Common myeloid progenitor, CD34-positive (primary cell): ENCODE results near the gene NSD1.
A peak's percentile ranks its signal among the peaks of the same experiment; 100 is the strongest.

Source experiments
- CTCF ChIA-PET: fragments of 350-600 bp; sonication (Branson Sonifier 250); formaldehyde crosslinking; loops from one replicate; lab custom pipeline; 2021; ENCODE audit warnings: antibody characterized with exemption; lab: Charles Lee
- POLR2A ChIA-PET: fragments of 350-600 bp; sonication (Branson Sonifier 250); formaldehyde crosslinking; loops from one replicate; lab custom pipeline; 2021; ENCODE audit warnings: antibody characterized with exemption; lab: Charles Lee
- DNase-seq, 3 donors: peaks; one replicate each; pipeline versions ENCODE4 v3.0.0 to v3.0.0-alpha.2; 2013
- H3K27ac ChIP-seq, 2 experiments: 1 replicate in 1 of 2; 2 replicates in 1 of 2; pipeline ENCODE4 v1.7.0; 2013; ENCODE audit warnings: inconsistent platforms in 2 of 2, low read length in 2 of 2, mild to moderate bottlenecking in 2 of 2, low read depth in 1 of 2, moderate library complexity in 1 of 2; ENCODE audit not compliant: severe bottlenecking in 2 of 2, insufficient read depth in 1 of 2, poor library complexity in 1 of 2
- H3K27me3 ChIP-seq, 5 experiments: replicated peaks in 2 of 5; 1 replicate in 3 of 5; 2 replicates in 2 of 5; pipeline versions ENCODE4 v1.6.1 to v1.7.0; 2013; ENCODE audit warnings: low read length in 4 of 5, mild to moderate bottlenecking in 2 of 5, moderate library complexity in 2 of 5, inconsistent platforms in 1 of 5; ENCODE audit not compliant: insufficient read depth in 5 of 5, control insufficient read depth in 4 of 5
- H3K36me3 ChIP-seq, 4 experiments: 1 replicate in 2 of 4; 2 replicates in 2 of 4; pipeline versions ENCODE4 v1.6.1 to v1.7.0; 2013; ENCODE audit warnings: low read length in 3 of 4, control low read depth in 1 of 4, mild to moderate bottlenecking in 1 of 4; ENCODE audit not compliant: control insufficient read depth in 4 of 4, insufficient read depth in 4 of 4
- H3K4me1 ChIP-seq, 4 experiments: 1 replicate in 3 of 4; 2 replicates in 1 of 4; pipeline versions ENCODE4 v1.6.1 to v1.7.1; 2013; ENCODE audit warnings: low read length in 3 of 4, mild to moderate bottlenecking in 3 of 4, control low read depth in 1 of 4, inconsistent platforms in 1 of 4, moderate library complexity in 1 of 4; ENCODE audit not compliant: control insufficient read depth in 4 of 4, insufficient read depth in 4 of 4; ENCODE audit errors: control extremely low read depth in 1 of 4
- H3K4me3 ChIP-seq, 7 experiments: 1 replicate in 4 of 7; 2 replicates in 3 of 7; pipeline versions ENCODE4 v1.5.1 to v1.7.0; 2013; ENCODE audit warnings: mild to moderate bottlenecking in 7 of 7, low read length in 6 of 7, moderate library complexity in 6 of 7, inconsistent platforms in 2 of 7, low read depth in 2 of 7, control low read depth in 1 of 7; ENCODE audit not compliant: insufficient read depth in 4 of 7, control insufficient read depth in 1 of 7; ENCODE audit errors: extremely low read depth in 1 of 7
- H3K9me3 ChIP-seq, 5 experiments: 1 replicate in 4 of 5; 2 replicates in 1 of 5; pipeline versions ENCODE4 v1.6.1 to v1.7.1; 2013; ENCODE audit warnings: low read length in 4 of 5, mild to moderate bottlenecking in 2 of 5, inconsistent platforms in 1 of 5, low read depth in 1 of 5, moderate library complexity in 1 of 5; ENCODE audit not compliant: control insufficient read depth in 4 of 5, insufficient read depth in 2 of 5; ENCODE audit errors: control extremely low read depth in 1 of 5
- WGBS: methylation state at CpG from one replicate; pipeline ENCODE4 v1.1.5; 2013; ENCODE audit not compliant: insufficient coverage; 5-methylcytosine and 5-hydroxymethylcytosine counted together

Gene NSD1

GRCh38 chr5:177131019-177131320 is 2.6 kb upstream of the NSD1 start:
- no peak for DNase-seq
- 95% methylated on average over 2 of the region's 2 CpGs for WGBS
- H3K36me3 ChIP-seq = peaks cover 0 to 7% (median 6%) of the 10 kb centered on the region in 4 experiments
- H3K27me3 ChIP-seq = no peaks in the 10 kb centered on the region
- peaks cover 10 to 29% (median 25%) of the 10 kb centered on the region in 4 experiments for H3K4me1 ChIP-seq
- no peaks in the 10 kb centered on the region for H3K9me3 ChIP-seq
- no peak overlapping the region for H3K4me3 ChIP-seq
- POLR2A ChIA-PET = no interaction called here
- CTCF ChIA-PET = interaction anchor here (7.4 kb wide), 1 partner anchor 18 kb away, joined by 53 read pairs; no protein-coding TSS in a partner anchor
- no peak overlapping the region for H3K27ac ChIP-seq

GRCh38 chr5:177131352-177132135 is 2.0 kb upstream of the NSD1 start:
- WGBS = 96% methylated on average over 29 of the region's 31 CpGs
- peaks cover 0 to 12% (median 8%) of the 10 kb centered on the region in 4 experiments for H3K36me3 ChIP-seq
- peaks cover 14 to 34% (median 28%) of the 10 kb centered on the region in 4 experiments for H3K4me1 ChIP-seq
- peak in 1 of 3 donors; percentile 12 for DNase-seq
- no peak overlapping the region for H3K4me3 ChIP-seq
- POLR2A ChIA-PET = no interaction called here
- H3K27me3 ChIP-seq = no peaks in the 10 kb centered on the region
- CTCF ChIA-PET = interaction anchor here (7.4 kb wide), 1 partner anchor 19 kb away, joined by 53 read pairs; no protein-coding TSS in a partner anchor
- no peaks in the 10 kb centered on the region for H3K9me3 ChIP-seq
- no peak overlapping the region for H3K27ac ChIP-seq

GRCh38 chr5:177132136-177133095 is 1.2 kb upstream of the NSD1 start:
- peak overlapping the region in 5 of 7 experiments; percentile 25 to 84 (median 53) for H3K4me3 ChIP-seq

GRCh38 chr5:177133853-177134696 is 502 bp downstream of the NSD1 start:
- CTCF ChIA-PET = interaction anchor here (1.4 to 7.4 kb wide), 2 partner anchors 22 to 87 kb away, joined by 3 to 53 read pairs; no protein-coding TSS in a partner anchor
- WGBS = 0% methylated on average over 46 of the region's 83 CpGs
- Histone ChIP-seq H3K4me3 (peak overlapping the region; percentile 60 to 84 (median 71)), H3K9me3 (no peaks in the 10 kb centered on the region), H3K4me1 (peaks cover 14 to 40% (median 26%) of the 10 kb centered on the region in 4 experiments), H3K27me3 (no peaks in the 10 kb centered on the region), H3K27ac (peak overlapping the region; percentile 40 to 79), H3K36me3 (peaks cover 0 to 21% (median 16%) of the 10 kb centered on the region in 4 experiments)
- DNase-seq = peak; percentile 38 to 70 (median 47)
- POLR2A ChIA-PET = no interaction called here

More at GRCh38 chr5:177132136-177133095, 1.2 kb upstream of the NSD1 start:
- H3K27ac ChIP-seq = peak overlapping the region; percentile 31 to 68
- H3K9me3 ChIP-seq = no peaks in the 10 kb centered on the region
- ChIA-PET CTCF (interaction anchor here (1.4 to 7.4 kb wide), 2 partner anchors 20 to 89 kb away, joined by 3 to 53 read pairs; no protein-coding TSS in a partner anchor), POLR2A (interaction anchor here (0.6 kb wide), 1 partner anchor 8 kb away, joined by 3 read pairs; no protein-coding TSS in a partner anchor)
- H3K36me3 ChIP-seq = peaks cover 0 to 20% (median 12%) of the 10 kb centered on the region in 4 experiments
- DNase-seq = peak; percentile 22 to 77 (median 58)
- peaks cover 14 to 40% (median 28%) of the 10 kb centered on the region in 4 experiments for H3K4me1 ChIP-seq
- 47% methylated on average over 77 of the region's 100 CpGs for WGBS
- no peaks in the 10 kb centered on the region for H3K27me3 ChIP-seq

- Histone ChIP-seq H3K27me3 (no peaks in the 10 kb centered on the region), H3K4me1 (peaks cover 14 to 43% (median 26%) of the 10 kb centered on the region in 4 experiments), H3K9me3 (no peaks in the 10 kb centered on the region), H3K36me3 (peaks cover 0 to 21% (median 16%) of the 10 kb centered on the region in 4 experiments), H3K27ac (peak overlapping the region; percentile 37 to 79), H3K4me3 (peak overlapping the region; percentile 60 to 84 (median 71))
- WGBS = 36% methylated on average over 7 of the region's 13 CpGs
- ChIA-PET CTCF (interaction anchor here (1.0 to 7.4 kb wide), 3 partner anchors 8 to 29 kb away, joined by 3 to 53 read pairs (median 4); no protein-coding TSS in a partner anchor), POLR2A (no interaction called here)
- DNase-seq = peak in 2 of 3 donors; percentile 26 to 38
These were observed 1.2 kb downstream of the NSD1 start for GRCh38 chr5:177134697-177135225.

- POLR2A ChIA-PET = no interaction called here
- Histone ChIP-seq H3K4me3 (no peak overlapping the region), H3K9me3 (no peaks in the 10 kb centered on the region), H3K4me1 (peaks cover 7 to 29% (median 12%) of the 10 kb centered on the region in 4 experiments), H3K27ac (no peak overlapping the region), H3K27me3 (no peaks in the 10 kb centered on the region), H3K36me3 (peaks cover 10 to 39% (median 31%) of the 10 kb centered on the region in 4 experiments)
- no peak for DNase-seq
- CTCF ChIA-PET = interaction anchor here (1.2 to 4.1 kb wide), 2 partner anchors 11 to 26 kb away, joined by 4 to 10 read pairs; no protein-coding TSS in a partner anchor
- WGBS = 94% methylated on average over 2 of the region's 2 CpGs
These were observed 6.7 kb downstream of the NSD1 start for GRCh38 chr5:177140312-177140711.
